Karpas-422 (cell line): ENCODE measurements around the gene PER1. TPM values are rescaled to one million over a fixed set of nuclear protein-coding genes. Genes with fewer than 3 reads are reported as not detected.

Experiments
- DNase-seq: peaks from one replicate; pipeline ENCODE4 v3.0.0-alpha.2; 2015
- H2AFZ ChIP-seq: fragments of 200-600 bp; sonication (generic); 2 replicates; pipeline ENCODE4 v1.6.1; 2014; ENCODE audit warnings: antibody characterized with exemption, low read length, mixed read lengths
- H3K27ac ChIP-seq: fragments of 200-600 bp; sonication (generic); 2 replicates; pipeline ENCODE4 v1.5.1; 2014; ENCODE audit warnings: mild to moderate bottlenecking, low read length, moderate library complexity
- H3K27me3 ChIP-seq: fragments of 200-600 bp; sonication (generic); 2 replicates; pipeline ENCODE4 v1.6.1; 2014; ENCODE audit warnings: low read length, mixed read lengths
- H3K36me3 ChIP-seq: fragments of 200-600 bp; sonication (generic); 2 replicates; pipeline ENCODE4 v1.6.1; 2014; ENCODE audit warnings: low read length, mixed read lengths; ENCODE audit not compliant: insufficient read depth
- H3K4me1 ChIP-seq: fragments of 200-600 bp; sonication (generic); 2 replicates; pipeline ENCODE4 v1.6.1; 2014; ENCODE audit warnings: mild to moderate bottlenecking, low read length, mixed read lengths
- H3K4me2 ChIP-seq: fragments of 200-600 bp; sonication (generic); 2 replicates; pipeline ENCODE4 v1.6.1; 2014; ENCODE audit warnings: low read length, low read depth, mild to moderate bottlenecking; ENCODE audit not compliant: poor library complexity, severe bottlenecking
- H3K4me3 ChIP-seq: fragments of 200-600 bp; sonication (generic); 2 replicates; pipeline ENCODE4 v1.5.1; 2014; ENCODE audit warnings: mild to moderate bottlenecking, antibody characterized with exemption, low read length, mixed read lengths
- H3K79me2 ChIP-seq: fragments of 200-600 bp; sonication (generic); 2 replicates; pipeline ENCODE4 v1.6.1; 2014; ENCODE audit warnings: mild to moderate bottlenecking, low read length, mixed read lengths
- H3K9ac ChIP-seq: fragments of 200-600 bp; sonication (generic); 2 replicates; pipeline ENCODE4 v1.6.0; 2014; ENCODE audit warnings: low read length
- H3K9me2 ChIP-seq: fragments of 200-600 bp; sonication (generic), shearing (Covaris generic); replicated peaks from 2 replicates; pipeline ENCODE4 v1.6.0; 2014; ENCODE audit warnings: mild to moderate bottlenecking, low read length, moderate library complexity; ENCODE audit not compliant: insufficient read depth
- H3K9me3 ChIP-seq: fragments of 300-700, 200-600 bp; sonication (generic); 2 replicates; pipeline ENCODE4 v1.6.1; 2014; ENCODE audit warnings: low read length, mixed read lengths
- H4K20me1 ChIP-seq: fragments of 200-600 bp; sonication (generic); 2 replicates; pipeline ENCODE4 v1.6.1; 2014; ENCODE audit warnings: mild to moderate bottlenecking, antibody characterized with exemption, low read length, low read depth; ENCODE audit not compliant: insufficient read depth
- total RNA-seq: library from RNA; depleted of rRNA; stranded (reverse); fragments of >200 nt; shearing (Covaris generic); gene quantifications from 2 replicates; pipeline ENCODE4 v1.2.3, GENCODE V29; 2014; ENCODE audit warnings: low replicate concordance; rRNA removed

The PER1 gene, protein sequence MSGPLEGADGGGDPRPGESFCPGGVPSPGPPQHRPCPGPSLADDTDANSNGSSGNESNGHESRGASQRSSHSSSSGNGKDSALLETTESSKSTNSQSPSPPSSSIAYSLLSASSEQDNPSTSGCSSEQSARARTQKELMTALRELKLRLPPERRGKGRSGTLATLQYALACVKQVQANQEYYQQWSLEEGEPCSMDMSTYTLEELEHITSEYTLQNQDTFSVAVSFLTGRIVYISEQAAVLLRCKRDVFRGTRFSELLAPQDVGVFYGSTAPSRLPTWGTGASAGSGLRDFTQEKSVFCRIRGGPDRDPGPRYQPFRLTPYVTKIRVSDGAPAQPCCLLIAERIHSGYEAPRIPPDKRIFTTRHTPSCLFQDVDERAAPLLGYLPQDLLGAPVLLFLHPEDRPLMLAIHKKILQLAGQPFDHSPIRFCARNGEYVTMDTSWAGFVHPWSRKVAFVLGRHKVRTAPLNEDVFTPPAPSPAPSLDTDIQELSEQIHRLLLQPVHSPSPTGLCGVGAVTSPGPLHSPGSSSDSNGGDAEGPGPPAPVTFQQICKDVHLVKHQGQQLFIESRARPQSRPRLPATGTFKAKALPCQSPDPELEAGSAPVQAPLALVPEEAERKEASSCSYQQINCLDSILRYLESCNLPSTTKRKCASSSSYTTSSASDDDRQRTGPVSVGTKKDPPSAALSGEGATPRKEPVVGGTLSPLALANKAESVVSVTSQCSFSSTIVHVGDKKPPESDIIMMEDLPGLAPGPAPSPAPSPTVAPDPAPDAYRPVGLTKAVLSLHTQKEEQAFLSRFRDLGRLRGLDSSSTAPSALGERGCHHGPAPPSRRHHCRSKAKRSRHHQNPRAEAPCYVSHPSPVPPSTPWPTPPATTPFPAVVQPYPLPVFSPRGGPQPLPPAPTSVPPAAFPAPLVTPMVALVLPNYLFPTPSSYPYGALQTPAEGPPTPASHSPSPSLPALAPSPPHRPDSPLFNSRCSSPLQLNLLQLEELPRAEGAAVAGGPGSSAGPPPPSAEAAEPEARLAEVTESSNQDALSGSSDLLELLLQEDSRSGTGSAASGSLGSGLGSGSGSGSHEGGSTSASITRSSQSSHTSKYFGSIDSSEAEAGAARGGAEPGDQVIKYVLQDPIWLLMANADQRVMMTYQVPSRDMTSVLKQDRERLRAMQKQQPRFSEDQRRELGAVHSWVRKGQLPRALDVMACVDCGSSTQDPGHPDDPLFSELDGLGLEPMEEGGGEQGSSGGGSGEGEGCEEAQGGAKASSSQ (N-terminal part only)
- 12.7 and 24.0 TPM in 2 replicates for total RNA-seq

DNA sequence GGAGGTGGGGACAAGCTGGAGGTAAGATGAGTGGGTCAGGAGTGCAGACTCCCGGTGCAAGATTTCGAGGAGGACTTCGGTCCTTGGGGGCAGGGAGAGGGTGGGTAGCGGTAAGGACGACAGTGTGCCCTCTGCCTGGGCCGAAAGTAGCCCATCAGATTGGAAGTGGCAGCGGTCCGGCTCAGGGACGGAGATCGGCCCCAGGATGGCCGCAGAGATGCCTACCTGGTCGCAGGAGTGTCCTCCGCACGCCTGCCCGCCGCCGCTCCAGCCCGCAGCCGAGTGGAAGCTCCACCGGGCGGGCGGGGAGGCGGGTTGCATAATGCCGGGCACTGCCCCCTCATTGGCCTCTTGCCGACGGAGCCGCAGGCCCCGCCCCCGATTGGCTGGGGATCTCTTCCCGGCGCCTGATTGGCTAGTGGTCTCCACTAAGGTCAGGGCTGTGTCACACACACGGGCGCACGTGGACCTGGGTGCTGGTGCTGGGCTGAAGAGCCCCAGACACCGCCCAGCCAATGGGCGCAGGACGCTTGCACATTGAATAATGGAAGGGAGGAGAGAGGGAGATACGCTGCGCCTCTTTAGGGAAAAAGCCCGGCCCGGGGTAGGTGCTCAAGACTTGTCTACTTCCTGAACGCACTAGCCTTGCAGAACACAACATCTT is at the start of gene PER1:
TSS of gene PER1 (minus strand) at position 293 of the 664 bp plus-strand sequence. CDS start 1,698 bp downstream, outside the sequence.
- H3K4me2 ChIP-seq, result peak within 1 kb of the TSS; percentile 97
- H2AFZ ChIP-seq, result peak within 1 kb of the TSS; percentile 39; the same call in 1 of the 2 replicates
- H4K20me1 ChIP-seq, result peaks cover 13% of the 10 kb centered on the region
- no peaks in the 10 kb centered on the region for H3K9me3 ChIP-seq
- peak within 1 kb of the TSS; percentile 94 for H3K9ac ChIP-seq
- 0 out of 2 replicates have a peak, but pooled peaks cover 3% of the 10 kb centered on the region for H3K36me3 ChIP-seq
- peaks cover 55% of the 10 kb centered on the region for H3K4me1 ChIP-seq
- no peaks in the 10 kb centered on the region for H3K9me2 ChIP-seq
- peak within 1 kb of the TSS; percentile 60 for H3K27ac ChIP-seq
- DNase-seq, result peak; percentile 97
- peak within 1 kb of the TSS; percentile 88 for H3K4me3 ChIP-seq
- peaks cover 43% of the 10 kb centered on the region for H3K79me2 ChIP-seq
- no peaks in the 10 kb centered on the region for H3K27me3 ChIP-seq

DNA sequence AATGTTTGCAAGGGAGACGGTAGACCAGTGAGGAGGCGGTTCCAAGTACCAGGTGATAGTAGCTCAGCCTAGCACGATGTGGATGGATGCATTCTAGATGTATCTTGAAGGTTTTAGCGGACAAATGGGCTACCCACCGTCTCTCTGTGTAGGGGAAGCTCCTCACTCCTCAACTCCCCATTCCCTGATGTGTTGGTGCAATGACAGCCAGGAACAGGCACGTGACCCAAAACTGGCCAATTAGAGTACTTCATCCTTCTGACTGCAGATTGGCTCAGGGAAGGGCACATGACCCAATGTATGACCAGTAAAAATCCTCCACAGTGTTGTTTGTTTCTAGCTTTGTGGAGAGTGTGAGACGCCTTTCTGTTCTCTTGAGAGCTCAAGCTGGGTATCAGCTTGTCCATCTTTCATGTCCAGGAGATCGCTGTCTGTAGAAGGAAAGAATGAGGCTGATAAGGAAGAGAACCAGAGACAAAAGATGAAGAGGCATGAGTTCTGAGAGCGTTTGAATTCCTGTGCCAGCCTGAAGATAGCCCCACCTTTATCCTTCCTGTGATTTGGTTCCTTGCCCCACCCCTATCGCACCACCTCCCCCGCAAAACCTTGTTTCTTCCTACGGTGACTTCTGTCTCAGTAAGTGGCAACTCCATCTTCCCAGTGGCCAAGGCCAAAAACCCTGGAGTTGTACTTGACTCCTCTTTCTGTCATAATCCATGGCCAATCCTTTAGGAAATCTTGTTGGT is 40.0 kb upstream of the PER1 start:
- no peaks in the 10 kb centered on the region for H3K9me3 ChIP-seq
- no peaks in the 10 kb centered on the region for H3K36me3 ChIP-seq
- peak overlapping the region; percentile 70 for H3K9ac ChIP-seq
- peaks cover 12% of the 10 kb centered on the region; the same call in 1 of the 2 replicates for H4K20me1 ChIP-seq
- H3K4me1 ChIP-seq, result peaks cover 46% of the 10 kb centered on the region
- peak; percentile 93 for DNase-seq
- H3K79me2 ChIP-seq, result peaks cover 21% of the 10 kb centered on the region
- peak overlapping the region; percentile 66 for H3K27ac ChIP-seq
- peak overlapping the region; percentile 64 for H3K4me3 ChIP-seq
- peak overlapping the region; percentile 36; the same call in 1 of the 2 replicates for H2AFZ ChIP-seq
- H3K27me3 ChIP-seq, result no peaks in the 10 kb centered on the region
- H3K4me2 ChIP-seq, result peak overlapping the region; percentile 69
- H3K9me2 ChIP-seq, result no peaks in the 10 kb centered on the region

DNA sequence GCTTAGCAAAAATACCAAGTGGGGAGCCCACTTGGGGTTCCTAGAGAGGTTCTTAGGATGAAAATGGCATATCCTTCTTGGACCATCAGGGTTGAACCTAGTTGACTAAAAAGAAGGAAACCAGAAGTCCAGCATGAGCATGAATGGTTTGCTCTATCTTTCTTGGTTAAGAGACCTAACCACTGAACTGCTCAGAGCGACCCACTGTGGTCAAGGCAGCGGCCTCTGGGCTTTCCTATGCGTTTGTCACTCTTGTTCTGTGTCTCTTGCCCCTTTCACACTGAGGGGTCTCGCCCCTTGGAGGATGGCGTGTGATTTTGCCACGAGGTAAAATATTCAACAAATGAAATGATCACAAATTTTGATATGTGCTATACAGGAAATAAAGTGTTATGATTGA is 38.3 kb upstream of the PER1 start:
- Histone ChIP-seq H3K4me3 (peak overlapping the region; percentile 57; the same call in 1 of the 2 replicates), H3K27ac (peak overlapping the region; percentile 49), H4K20me1 (peaks cover 12% of the 10 kb centered on the region; the same call in 1 of the 2 replicates), H3K4me2 (peak overlapping the region; percentile 74), H3K9ac (peak overlapping the region; percentile 60), H3K9me3 (no peaks in the 10 kb centered on the region), H3K79me2 (peaks cover 21% of the 10 kb centered on the region), H2AFZ (peak overlapping the region; percentile 13; the same call in 1 of the 2 replicates), H3K27me3 (no peaks in the 10 kb centered on the region), H3K4me1 (peaks cover 46% of the 10 kb centered on the region), H3K9me2 (no peaks in the 10 kb centered on the region), H3K36me3 (no peaks in the 10 kb centered on the region)
- DNase-seq, result no peak

DNA sequence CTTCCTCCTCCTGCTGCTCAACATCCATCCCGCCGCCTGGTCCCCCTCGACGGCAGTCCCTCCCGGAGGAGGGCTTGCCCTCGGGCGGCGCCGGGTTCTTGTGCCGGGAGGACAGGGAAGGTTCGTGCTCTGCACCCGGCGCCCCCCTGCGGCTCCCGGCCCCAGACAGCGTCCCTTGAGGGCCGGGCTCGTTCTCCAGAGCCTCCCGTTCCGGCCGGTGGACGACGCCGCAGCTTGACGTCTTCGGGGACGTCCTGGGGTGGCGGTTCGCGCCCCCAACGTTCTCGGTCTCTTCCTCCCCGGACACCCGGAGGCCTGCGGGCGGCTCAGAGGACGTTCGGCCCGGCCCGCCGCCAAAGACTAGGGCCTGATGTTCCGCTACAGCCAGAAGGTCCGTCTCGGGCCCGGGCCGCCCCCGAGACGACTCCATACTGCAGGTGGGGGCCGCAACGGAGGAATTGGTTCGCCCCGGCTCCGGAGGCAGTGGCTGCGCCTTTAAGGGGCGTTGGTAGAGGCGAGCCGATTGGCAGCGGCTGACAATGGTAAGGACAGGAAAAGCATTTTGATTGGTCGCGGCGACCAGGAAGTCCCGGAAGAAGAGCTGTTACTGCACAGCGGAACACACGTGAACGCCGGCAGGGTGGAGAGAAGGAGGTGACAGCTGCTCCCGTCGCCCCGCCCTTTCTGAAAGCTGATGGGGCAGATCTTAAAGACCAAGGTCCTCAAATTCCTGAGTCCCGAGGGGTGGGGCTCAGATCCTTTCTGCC is 37.7 kb upstream of the PER1 start, which contains the start of gene BORCS6:
TSS of gene BORCS6 (minus strand) at position 470 of the 767 bp plus-strand sequence. CDS start at position 430, 40 bp downstream.
- Histone ChIP-seq H2AFZ (peak within 1 kb of the TSS; percentile 47; the same call in 1 of the 2 replicates), H3K4me3 (peak within 1 kb of the TSS; percentile 73), H3K27ac (peak within 1 kb of the TSS; percentile 86), H3K4me2 (peak within 1 kb of the TSS; percentile 99), H3K9ac (peak within 1 kb of the TSS; percentile 83), H4K20me1 (peaks cover 12% of the 10 kb centered on the region; the same call in 1 of the 2 replicates), H3K4me1 (peaks cover 47% of the 10 kb centered on the region), H3K27me3 (no peaks in the 10 kb centered on the region), H3K79me2 (peaks cover 21% of the 10 kb centered on the region), H3K9me3 (no peaks in the 10 kb centered on the region), H3K9me2 (no peaks in the 10 kb centered on the region), H3K36me3 (no peaks in the 10 kb centered on the region)
- DNase-seq, result peak; percentile 98

DNA sequence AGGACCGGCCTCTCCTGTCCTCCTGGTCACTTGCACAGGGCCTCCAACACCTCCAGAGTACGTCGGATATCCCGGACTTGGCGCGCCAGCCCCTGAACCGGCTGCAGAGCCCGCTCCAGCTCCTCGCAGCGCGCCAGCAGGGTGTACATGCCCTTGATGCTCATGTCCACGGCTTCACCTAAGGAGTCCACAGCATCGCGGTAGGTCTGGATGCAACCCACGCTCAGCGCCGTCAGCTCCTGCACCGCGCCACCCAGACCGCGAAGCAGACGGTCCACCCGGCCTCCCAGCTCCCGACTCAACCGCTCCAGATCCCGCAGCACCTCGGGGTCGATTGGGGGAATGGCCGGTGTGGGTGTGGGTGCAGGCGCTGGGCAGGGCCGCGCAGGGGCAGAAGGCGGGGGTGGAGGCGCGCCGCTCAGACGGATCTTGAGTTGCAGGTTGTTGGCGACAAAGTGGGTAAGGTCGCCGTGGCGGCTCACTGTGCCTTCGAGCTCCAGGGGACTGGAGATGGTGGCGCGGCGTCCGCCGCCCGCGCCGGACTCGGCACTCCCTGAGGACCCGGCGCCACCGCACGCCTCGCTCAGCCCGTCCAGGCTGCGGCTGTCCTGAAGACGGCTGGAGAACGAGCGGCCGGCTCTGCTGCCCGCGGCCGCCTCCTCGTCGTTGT is 37.0 kb upstream of the PER1 start:
- H3K36me3 ChIP-seq, result no peaks in the 10 kb centered on the region
- 0 out of 2 replicates have a peak overlapping the region, but pooled peaks have one; percentile 47 for H2AFZ ChIP-seq
- peaks cover 21% of the 10 kb centered on the region for H3K79me2 ChIP-seq
- peak overlapping the region; percentile 99 for H3K4me2 ChIP-seq
- peak; percentile 58 for DNase-seq
- H3K9ac ChIP-seq, result peak overlapping the region; percentile 83
- no peaks in the 10 kb centered on the region for H3K27me3 ChIP-seq
- peaks cover 47% of the 10 kb centered on the region for H3K4me1 ChIP-seq
- H3K9me2 ChIP-seq, result no peaks in the 10 kb centered on the region
- H3K27ac ChIP-seq, result peak overlapping the region; percentile 86
- peaks cover 12% of the 10 kb centered on the region; the same call in 1 of the 2 replicates for H4K20me1 ChIP-seq
- H3K9me3 ChIP-seq, result no peaks in the 10 kb centered on the region
- peak overlapping the region; percentile 73 for H3K4me3 ChIP-seq

DNA sequence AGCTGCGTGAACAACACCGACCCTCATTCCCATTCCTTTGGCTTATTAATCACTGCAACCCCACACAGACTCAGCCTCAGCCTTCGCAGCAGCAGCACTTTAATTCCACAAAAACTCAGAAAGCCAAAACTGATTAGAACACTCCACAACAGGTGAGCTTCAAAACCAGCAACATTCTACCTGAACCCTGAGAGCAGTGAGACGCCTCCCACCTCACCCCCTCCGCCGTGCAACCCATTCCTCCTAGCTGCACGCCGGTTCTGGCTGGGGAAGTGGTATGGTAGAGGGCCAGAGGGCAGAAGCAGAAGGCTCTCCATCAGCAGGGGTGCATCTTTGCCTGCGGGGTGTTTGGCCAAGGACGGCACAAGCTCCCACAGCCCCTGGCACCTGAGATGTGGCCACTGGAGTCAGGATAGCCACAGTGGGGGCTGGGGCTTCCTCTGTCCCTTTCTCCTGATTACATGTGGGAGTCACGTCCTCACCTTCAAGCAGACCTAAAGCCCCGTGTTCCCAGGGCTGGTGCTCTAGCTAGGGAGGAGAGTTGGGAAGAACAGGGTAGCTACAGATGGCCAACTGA is 36.1 kb upstream of the PER1 start:
- Histone ChIP-seq H3K4me1 (peaks cover 47% of the 10 kb centered on the region), H3K27ac (peak overlapping the region; percentile 86), H3K36me3 (no peaks in the 10 kb centered on the region), H3K4me2 (peak overlapping the region; percentile 99), H3K9me3 (no peaks in the 10 kb centered on the region), H3K79me2 (peaks cover 21% of the 10 kb centered on the region), H3K4me3 (peak overlapping the region; percentile 73), H3K9me2 (no peaks in the 10 kb centered on the region), H2AFZ (no peak overlapping the region), H3K9ac (peak overlapping the region; percentile 83), H3K27me3 (no peaks in the 10 kb centered on the region), H4K20me1 (peaks cover 12% of the 10 kb centered on the region; the same call in 1 of the 2 replicates)
- DNase-seq, result peak; percentile 77
